ENCODE data around the gene JAM3.
"Not testable (repeated sequence)": the region's sequence is repeated elsewhere in the genome, so short reads cannot be mapped to it uniquely, and the experiment has no call there.

The JAM3 gene

GRCh38 chr11:134063124-134063495, 5.8 kb upstream of the JAM3 start:
- DNase-seq: no peak

DNA sequence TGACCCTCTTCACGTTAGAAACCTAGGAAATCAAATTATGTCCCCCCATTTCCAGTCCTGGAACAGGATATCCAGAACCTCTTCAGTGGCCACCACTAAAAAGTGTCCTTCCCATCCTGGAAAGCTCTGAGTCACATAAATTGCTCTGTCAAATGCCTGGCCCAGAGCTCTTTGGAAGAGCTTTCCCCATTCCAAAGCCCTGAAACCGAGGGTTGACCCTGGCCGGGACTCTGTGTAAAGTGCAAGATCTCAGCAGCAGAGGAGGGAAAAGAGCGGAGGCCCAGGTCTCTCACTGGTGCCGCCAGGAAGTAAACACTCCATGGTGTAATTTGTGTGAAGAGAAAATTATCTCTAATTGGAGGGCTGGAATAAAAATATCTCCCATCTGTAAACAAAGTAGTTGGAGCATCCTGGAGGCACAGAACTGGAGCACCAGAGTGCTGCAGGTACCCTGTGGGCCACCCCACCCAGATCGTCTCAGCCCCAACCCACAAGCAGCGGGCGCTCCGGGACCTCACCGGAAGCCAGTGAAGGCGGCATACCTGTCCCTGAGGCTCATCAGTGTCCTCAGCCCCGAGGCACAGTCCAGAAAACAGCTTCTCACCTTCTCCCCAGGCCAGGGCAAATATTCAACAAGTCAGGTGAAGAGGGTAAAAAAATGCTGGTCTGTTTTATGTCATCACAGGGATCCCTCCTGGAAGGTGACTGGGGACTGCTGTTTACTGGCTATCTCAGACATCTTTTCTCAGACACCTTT, 4.7 kb upstream of the JAM3 start:
- no peak for DNase-seq

DNA sequence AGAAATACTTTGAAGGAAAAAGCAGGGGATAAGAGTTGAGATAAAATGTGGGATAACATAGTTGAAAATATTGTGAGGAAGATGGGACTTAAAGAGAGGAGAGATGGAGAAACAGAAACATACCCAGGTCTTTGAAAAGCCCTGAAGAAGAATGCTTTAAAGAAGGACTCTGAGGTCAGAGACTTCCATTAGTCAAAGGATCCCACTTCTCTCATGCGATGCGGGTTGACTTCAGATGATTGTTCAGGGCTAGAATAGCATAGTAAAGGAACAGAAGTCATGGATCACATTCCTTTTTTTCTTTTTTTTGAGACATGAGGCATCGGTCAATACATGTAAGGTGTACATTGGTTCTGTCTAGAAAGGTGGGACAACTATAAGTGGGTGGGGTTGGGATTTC, 3.5 kb upstream of the JAM3 start:
- no peak for DNase-seq

GRCh38 chr11:134066943-134067885, 1.7 kb upstream of the JAM3 start:
- DNase-seq: no peak

DNA sequence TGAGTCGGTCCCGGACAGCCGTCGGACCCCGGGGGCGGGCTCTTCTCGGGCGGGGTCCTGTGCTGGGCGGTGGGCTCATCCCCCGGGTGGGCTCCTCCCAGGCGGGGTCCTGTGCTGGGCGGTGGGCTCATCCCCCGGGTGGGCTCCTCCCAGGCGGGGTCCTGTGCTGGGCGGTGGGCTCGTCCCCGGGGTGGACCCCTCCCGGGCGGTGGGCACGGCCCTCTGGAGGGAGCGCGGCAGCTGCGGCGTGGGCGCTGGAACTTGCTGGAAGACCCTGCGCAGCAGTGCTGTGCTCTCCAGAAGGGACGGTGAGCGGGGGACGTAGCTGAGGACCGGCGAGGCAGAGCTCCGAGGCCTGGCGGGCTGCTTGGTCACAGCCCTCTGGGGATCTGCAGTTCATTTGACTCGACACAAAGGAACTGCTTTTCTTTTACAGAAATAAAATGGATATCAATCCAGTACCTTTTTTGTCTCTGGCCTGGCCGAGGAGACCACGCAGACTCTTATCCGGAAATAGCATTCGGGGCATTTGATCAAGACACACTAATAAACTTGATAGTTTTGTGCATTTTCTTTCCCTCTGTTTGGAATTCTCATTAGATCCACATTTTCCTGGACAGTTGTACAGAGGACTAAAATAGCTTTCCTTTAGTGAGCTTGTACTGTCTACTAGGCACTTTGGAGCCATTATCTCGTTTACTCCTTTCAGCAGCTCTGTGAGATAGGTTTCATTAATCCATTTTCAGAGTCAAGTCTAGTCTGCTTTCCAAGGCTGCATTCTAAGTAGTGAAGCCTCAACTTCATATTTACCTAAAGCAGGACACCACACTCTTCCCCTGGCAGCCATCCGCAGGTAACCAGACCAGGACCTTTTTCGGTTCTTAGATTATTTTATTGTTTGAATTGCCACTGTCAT, 812 bp downstream of the JAM3 start:
- DNase-seq: no peak

- DNase-seq: no peak
Observed at GRCh38 chr11:134070342-134070845, 1.5 kb downstream of the JAM3 start.

- no peak for DNase-seq
Observed at GRCh38 chr11:134071306-134071705, 2.4 kb downstream of the JAM3 start.

GRCh38 chr11:134071766-134072402, 3.0 kb downstream of the JAM3 start:
- no peak for DNase-seq

- no peak for DNase-seq
Observed at GRCh38 chr11:134072844-134073243, 4.0 kb downstream of the JAM3 start.

DNA sequence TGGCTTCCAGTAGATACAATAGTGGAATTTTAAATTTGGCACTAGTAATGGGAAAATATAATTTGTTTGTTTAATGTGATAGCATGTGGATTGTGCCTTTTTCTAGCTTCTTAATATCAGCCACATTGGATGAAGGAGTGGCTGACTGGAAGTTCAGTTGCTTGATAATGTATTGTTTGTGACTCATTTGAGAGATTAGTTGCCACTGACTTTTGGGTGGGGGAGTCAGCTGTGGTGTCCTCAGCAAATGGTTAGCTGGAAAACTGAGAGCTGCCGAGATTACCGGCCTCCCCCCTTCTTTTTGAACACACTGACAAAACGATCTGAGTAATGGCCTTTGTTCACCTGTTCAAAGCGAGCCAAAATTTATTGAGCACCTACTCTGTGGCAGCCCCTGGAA, 5.5 kb downstream of the JAM3 start:
- DNase-seq: no peak

- no peak for DNase-seq
Observed at GRCh38 chr11:134074766-134075165, 5.9 kb downstream of the JAM3 start.

DNA sequence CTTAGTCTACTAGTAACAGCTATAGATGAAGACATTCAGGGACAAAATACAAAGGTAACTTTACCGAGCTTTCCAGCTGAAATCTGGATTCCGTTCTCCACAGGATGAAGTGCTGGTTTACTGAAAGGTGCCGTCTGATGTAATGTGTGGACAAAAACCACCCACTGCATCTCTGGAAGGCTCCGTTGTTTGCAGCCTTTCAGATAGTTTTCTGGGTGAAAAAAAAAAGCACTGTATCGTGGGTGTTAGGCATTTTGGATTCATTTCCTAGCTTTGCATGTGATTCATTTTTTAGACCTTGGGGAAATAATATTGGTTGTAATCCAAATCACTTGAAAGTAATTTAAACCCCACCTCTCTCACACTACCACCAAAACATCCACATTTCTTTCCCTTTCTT, 10.4 kb downstream of the JAM3 start:
- DNase-seq: no peak

DNA sequence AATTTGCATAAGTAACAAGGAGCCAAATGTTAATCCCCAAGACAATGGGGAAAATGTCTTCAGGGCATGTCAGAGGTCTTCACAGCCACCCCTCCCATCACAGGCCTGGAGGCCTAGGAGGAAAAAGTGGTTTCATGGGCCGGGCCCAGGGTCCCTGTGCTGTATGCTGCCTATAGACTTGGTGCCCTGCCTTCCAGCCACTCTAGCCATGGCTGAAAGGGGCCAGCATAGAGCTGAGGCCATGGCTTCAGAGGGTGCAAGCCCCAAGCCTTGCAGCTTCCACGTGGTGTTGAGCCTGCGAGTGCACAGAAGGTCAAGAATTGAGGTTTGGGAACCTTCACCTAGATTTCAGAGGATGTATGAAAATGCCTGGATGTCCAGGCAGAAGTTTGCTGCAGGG, 12.4 kb downstream of the JAM3 start:
- not testable (repeated sequence) for DNase-seq

- no peak for DNase-seq
Observed at GRCh38 chr11:134082990-134083389, 14.1 kb downstream of the JAM3 start.

- no peak for DNase-seq
Observed at GRCh38 chr11:134086376-134086775, 17.5 kb downstream of the JAM3 start.

- not testable (repeated sequence) for DNase-seq
Observed at GRCh38 chr11:134092006-134092405, 23.1 kb downstream of the JAM3 start.

GRCh38 chr11:134097166-134097565, 28.3 kb downstream of the JAM3 start:
- DNase-seq: no peak

- DNase-seq: no peak
Observed at GRCh38 chr11:134098566-134099184, 29.8 kb downstream of the JAM3 start.

- no peak for DNase-seq
Observed at GRCh38 chr11:134100171-134100570, 31.3 kb downstream of the JAM3 start.

DNA sequence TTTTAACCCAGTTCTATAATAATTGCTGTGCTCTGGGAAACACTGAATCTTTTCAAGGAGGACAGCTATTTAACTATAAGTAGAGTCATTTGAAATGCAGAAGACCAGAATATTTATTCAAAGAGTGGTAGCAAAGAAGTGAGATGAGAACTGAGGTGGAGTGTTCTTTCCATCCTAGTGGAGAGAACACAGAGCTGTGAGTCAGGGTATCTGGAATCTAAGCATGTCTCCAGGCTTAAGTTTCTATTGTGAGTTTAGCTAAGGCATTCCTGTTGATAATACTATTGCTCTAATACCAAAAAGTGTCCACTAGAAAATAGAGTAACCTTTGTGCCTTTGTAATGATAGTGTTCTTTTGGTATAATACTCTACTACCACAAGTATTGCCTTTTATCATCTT, 32.4 kb downstream of the JAM3 start:
- no peak for DNase-seq

DNA sequence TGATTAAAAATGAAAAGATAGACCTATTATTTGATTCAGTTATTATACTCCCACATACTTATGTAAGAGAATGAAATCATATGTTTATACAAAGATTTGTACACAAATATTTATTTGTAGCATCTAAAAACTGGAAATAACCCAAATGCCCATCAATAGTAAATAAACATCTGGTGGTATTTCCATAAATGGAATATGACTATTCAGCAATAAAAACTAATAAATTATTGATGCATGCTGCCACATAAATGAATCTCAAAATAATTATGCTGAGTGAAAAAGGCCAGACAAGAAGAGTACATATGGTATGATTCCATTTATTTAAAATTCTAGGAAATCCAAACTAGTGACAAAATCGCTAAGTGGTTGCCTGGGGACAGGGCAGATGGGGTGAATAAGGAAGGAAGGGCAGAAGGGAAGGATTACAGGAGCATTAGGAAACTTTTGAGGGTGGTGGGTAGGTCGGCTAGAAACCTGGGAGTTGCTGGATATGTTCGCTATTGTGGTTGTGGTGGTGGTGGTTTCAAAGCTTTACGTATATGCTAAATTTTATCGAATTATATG, 41.5 kb downstream of the JAM3 start:
- no peak for DNase-seq
